NCI-H748 (cell line): ENCODE data around the gene SYF2.
"Not testable (repeated sequence)": the region's sequence is repeated elsewhere in the genome, so short reads cannot be mapped to it uniquely, and the experiment has no call there.

ENCODE experiments used
- DNase-seq: peaks from one replicate; lab custom pipeline; 2025; ENCODE audit not compliant: unreplicated experiment; lab: John Stamatoyannopoulos, UW

The SYF2 gene

DNA sequence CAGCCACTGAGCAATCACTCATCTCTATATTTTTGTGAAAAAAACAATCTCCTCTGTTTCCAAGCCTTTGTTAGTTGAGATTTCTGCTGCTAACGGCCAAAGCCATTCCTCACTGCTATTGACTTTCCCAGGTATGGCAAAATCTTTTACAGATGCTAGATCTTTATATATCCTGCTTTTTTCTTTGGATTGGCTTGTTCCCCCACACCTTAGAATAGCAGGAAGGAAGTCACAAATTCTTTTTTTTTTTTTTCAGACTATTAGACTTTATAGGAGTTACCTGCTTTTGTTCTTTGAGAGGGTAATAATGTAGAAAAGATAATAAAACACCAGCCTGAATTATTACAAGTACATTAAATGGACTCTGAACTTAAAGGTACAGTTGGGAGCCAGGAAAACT lies 24.2 kb downstream of the SYF2 start:
- no peak for DNase-seq

DNA sequence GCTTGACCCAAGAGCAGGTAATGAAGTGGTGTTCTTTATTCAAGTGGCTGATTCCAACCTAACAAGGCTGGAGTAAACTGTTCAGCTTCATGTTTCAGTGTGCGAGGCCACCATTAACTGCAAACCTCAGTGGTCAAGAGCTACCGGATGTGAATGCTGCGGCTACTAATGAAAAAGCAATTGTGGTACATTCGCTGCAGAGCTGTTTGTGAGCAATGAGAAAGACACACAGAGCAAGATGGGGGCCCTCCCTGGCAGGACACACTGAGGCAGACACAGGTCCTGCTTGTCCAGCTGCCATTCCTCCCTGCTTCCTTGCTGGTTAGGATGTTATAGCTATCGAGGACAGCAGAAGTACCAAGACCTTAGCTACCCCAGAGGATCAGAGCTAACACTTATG lies 26.1 kb downstream of the SYF2 start:
- no peak for DNase-seq

DNA sequence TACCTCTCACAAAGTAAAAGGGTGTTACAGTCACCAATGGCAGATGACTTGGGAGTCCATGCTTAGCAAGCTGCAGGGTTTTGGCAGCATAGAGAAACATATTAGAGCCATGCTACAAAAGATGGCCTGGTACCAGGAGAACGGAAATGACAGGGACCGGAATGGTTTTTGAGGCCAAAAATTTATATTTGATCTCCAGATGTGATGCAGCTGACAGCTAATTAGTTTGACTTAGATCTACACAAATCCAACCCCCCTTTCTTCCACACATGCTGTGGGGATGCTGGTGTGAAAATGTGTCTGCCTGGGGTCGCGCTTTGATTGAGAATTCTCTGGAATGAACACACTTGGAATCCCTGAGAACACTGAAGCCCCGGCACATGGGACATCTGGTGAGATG lies 26.5 kb downstream of the SYF2 start:
- DNase-seq: no peak

DNA sequence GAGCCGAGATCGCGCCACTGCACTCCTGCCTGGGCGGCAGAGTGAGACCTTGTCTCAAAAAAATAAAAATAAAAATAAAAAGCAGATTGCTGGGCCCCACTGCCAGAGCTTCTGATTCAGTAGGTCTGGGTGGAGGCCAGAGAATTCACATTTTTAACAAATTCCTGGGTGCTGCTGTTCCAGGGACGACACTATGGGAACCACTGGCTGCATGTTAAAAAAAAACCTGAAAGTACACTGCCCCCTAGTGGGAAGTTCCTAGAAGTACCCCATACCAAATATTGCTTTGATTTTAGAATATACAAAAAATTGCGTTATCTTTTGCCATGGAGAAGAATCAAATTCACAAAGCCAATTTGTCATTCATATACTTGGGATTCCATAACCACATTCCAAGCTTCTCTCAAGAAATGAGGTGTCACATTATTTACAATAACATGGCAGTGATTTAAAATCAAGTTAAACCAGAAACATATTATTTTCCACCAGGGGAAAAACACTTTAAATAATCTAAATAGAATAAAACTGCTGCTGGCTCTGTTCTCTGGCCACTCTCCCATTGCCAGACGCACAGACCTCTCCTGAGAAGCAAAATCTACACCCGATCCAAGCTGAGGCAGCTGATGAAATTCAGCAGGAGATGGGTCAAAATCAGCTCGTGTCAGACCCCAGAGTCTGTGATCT lies 27.4 kb downstream of the SYF2 start:
- DNase-seq: peak; percentile 25

DNA sequence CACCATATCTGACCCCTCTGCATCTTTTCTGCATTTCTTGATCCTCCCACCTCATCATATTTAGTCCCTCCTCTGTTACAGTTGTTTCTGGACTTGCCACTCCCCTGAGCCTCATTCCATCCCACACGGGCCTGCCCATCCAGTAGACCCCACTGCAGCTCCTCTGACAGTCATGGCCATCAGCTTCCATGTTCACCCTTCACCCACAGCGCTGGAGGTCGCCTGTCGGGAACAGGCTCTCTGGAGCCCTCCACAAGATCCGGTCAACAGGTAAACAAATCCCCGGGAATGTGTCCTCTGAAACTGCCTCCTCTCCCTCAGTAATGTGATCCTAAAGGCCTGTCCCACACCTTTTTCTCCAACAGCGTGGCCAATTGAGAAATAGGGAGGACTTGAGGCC lies 31.3 kb downstream of the SYF2 start:
- DNase-seq: no peak

DNA sequence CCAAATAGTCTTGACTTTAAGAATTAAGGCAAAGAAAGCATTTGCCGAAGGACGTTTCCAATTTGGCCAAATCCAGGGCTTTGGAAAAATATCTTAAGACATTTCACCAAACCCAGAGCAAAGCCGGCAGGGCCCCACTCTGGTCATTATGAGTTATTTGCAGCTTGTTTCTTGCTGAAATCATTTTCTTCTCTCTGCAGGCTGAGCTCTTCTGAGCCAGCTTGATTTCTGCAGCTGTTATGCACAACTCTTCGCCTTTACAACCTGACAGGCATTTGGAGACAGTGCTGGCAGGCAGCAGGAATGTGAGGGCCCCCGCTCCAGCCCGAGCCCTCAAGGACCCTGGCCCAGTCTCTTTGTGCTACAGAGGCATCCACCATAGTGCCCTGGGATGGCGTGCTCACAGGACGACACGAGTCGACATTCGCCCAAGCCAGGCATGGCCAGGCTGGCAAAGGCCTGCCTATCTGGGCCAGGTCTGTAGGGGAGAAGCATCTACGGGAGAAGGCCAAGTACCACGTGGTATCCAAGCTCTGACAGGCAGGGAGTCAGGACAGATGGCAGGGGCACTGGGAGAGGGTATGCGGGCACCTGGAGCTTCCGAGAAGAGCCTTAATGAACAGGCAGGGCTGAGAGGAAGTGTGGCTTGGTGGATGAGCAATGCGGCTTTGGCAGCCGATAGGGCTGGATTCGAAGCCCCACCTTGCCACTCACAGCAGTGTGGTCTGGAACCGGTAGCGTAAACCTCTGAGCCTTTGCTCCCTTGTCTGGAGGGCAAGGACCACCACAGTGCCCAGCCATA lies 32.3 kb downstream of the SYF2 start:
- no peak for DNase-seq

DNA sequence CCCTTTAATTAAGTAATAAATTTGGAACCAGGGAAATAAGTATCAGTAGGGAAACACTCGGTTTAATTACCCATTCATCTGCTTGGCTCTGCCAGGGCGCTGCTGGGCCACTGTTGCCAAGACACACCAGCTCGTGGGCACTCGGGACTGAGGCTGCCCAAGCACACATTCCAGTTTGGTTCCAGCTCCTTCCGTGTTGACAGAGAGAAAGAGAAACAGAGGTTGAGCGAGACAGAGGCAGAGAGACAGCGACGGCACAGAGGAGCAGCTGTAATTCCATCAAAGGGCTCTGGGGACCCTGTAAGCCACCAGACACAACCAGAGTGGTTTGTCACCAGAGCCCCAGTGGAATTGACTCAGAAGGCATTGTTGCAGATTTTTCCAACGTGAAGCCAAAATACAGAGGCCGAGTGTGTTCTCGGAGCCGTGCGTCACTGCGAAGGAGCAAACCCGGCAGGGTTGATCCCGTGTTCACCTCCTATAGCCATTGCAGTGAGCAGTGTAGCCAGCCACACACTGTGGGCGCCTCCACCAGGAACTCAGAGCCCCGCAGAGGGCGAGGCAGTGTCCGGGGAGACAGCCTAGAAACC lies 33.5 kb downstream of the SYF2 start:
- DNase-seq: no peak

DNA sequence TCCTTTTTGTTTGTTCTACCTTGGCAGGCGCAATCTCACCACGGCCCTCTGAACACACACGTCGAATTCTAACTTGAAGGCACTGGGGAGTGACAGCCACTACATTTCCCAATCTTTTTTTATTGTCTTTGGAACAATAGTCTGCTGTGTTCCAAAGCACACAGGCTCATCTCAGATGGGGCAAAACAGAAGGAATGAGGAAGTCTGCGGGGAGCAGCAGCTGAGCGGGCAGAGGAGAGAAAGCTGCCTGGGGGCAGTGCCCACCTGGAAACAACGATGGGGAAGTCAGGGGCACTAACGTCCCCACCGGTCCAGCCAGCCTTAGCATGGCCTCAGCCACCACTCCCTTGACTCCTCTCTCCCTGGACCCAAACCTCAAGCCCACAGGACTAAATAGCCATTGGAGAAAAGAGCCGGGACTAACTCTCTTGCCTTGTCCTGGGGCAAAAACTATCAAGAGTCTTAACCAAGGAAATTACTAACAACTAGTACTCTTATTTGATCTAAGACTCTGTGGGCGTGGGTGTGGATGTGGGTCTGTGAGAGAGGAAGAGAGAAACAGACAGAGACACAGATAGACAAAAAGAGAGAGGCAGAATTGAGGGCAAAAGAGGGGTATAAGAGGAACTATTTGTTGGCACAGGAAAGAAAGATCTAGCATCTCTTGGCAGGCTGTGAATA lies 34.2 kb downstream of the SYF2 start:
- no peak for DNase-seq

DNA sequence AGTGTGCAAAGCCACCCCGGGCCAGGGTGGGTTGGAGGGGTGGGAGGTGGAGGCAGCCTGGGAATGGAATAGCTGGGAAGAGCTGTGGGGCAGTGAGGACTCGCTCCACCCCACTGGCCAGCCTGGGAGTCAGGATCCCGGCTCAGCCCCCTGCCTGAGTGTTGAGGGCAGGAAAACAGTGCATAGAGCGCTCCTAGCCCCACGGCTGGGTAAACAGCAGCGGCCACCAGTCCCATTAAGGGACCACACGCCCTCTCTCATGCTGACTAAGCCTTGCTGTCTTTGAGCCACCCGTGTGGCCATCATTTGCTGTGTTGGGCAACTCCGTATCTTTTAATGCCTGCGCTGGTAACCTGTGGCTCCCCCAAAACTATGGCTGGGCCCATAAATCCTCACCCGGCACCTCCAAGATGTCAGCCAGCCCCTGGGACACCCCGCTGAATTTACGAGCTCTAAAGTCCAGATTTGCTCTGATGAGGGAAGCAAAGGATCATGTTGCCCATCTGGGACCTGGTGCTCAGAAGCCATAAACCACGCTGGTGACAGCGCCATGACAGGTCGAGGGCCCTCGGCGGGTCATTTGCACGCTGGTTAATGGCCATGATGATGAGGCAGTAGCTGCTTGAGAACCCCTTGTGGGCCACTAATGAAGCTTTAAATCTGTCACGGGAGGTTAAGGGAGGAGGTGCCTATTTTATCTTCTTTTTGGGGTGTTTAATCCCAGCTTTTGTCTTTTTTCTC lies 34.9 kb downstream of the SYF2 start:
- no peak for DNase-seq

DNA sequence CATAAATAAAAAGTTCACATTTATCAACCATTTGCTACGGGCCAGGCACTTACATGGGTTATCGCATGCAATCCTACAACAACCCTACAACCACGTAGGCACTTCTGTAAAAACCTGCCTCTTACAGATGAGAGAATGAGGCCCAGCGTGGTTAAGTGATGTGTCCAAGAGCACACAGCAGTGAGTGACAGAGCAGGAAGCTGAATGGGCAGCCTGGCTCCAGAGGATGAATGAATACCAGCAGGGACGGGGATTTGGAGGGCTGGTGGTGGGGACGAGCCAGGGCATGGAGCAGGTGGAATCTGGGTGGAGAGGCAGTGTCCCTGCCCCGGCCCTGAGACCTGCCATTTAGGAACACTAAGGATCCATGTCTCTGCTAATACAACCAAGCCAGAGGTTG lies 35.5 kb downstream of the SYF2 start:
- no peak for DNase-seq

DNA sequence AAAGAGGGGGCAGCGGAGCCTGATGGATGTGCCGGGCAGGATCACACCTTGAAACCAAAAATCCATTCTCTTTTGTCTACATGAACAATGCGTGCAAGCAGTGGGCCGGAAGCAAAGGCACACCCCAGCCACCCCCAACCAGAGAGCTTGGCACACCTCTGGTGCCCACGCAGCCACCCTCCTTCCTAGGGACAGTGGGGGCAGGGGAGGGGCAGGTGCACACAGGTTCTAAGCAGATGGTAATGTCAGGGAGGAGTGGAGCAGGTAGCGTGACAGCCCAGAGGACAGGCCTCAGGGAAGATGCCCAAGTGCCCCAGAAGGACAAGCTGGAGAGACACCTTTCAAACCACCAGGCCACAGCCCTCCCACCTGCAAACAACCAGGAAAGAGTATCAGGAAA lies 36.5 kb downstream of the SYF2 start:
- DNase-seq: no peak

DNA sequence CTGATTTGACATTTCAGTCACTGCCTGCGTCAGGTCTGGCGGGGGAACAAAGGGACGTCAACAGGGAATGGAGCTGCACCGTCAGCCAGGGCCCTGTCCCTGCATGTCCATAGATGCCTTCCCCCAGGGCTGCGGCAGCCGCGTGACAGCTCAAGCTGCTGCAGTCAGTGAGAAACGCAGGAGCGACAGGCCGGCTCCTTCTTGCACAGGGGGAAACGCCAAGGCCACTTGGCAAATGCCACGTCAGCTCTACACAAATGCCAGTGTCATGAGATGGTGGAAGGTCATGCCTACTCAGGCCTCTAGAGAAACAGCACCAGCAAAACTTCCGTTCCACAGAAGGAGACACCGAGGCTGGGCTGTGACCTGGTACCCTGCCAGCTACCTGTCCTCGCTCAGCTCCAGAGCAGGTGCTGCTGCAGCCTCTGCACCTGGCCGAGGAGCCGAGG lies 37.7 kb downstream of the SYF2 start:
- no peak for DNase-seq

DNA sequence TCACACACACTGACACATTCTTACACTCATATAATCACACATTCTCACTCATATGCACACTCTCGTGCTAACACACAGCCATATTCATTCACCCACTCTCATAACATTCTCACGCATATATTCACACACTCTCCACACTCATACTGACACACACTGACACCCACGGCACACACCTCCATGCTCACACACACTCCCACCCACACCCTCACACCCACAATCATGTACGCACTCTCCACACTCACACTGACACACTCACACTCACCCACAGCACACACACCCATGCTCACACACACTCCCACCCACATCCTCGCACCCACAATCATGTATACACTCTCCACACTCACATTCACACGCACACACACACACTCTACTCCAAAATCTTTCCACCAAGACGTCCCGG lies 38.2 kb downstream of the SYF2 start:
- no peak for DNase-seq

DNA sequence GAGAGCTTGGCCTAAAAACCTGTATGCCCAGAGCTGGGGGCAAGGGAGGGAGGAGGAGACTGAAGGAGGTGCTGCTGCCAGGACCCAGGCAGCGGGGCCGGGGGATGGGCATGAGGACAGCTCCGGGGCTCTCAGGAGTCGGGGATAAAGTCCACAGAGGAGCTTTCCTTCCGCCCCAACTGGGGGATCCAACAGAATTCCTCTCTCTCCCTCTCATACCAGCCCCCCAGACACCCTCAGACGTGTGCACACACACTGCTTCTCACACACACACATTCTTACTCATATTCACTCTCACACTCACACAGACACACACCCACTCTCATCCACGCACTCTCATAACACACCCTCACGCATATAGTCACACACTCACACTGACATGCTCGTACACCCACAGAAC lies 39.1 kb downstream of the SYF2 start:
- DNase-seq: no peak

DNA sequence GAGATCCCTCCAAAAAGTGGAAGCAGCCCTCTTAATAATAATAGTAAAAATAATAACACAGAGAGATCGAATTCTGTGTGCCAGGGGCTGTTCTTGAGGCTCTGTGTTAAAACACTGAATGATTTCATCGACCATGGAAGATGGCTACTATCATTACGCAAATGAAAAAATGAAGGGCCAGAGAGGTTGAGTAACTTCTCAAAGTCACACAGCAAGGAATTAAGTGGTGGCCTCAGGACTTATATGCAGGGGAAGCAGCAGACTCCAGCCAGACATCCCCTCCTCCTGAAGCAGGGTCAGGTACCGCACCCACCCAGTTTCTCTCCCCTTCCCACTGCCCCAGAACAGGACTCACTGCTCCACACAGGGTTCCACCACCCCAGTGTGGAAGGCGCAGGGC lies 40.1 kb downstream of the SYF2 start:
- no peak for DNase-seq

DNA sequence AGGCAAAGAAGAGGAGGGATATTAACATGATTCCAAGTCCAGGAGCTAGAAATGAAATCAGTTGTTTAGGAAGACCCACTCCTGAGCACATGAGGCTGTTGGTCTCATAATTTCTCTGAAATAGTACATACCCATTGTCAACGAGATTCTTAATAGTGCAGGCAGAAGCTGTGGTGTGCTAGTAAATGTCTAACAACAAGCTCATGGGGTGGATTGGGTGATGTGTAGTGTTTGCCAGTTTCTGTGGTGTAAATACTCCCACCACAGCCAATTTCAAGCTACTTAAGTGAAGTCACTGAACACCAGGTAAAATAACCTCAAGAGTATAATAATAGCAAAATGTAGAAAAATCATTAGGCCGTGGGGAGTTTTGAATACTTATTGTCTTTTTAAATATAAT lies 42.0 kb downstream of the SYF2 start:
- no peak for DNase-seq

DNA sequence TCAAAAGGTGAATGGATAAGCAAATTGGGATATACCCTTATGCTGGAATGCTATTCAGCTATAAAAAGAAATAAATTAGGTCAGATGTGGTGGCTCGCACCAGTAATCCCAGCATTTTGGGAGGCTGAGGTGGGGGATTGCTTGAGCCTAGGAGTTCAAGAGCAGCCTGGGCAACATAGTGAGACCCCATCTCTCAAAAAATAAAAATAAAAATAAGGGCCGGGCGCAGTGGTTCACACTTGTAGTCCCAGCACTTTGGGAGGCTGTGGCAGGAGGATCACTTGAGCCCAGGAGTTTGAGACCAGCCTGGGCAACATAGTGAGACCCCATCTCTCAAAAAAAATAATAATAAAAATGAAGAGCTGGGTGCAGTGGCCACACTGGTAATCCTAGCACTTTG lies 44.4 kb downstream of the SYF2 start:
- DNase-seq: not testable (repeated sequence)

DNA sequence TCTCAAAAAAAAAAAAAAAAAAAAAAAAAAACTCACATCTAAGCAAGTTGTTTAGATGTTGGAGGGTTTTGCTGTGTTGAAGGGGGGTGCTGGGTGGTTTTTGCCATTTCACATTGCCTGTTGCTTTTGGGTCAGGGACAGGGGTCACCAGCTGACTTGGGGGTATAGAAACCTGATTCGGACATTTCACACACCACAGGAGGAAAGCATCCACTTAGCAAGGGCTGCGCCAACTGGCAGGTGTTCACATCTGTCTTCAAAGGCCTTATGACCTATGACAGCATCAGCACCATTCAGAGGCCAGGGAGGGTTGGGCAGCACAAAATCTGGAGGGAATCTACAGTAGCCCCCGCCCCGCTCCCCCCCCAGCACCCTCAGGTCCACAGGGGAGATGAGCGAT lies 45.2 kb downstream of the SYF2 start:
- no peak for DNase-seq

DNA sequence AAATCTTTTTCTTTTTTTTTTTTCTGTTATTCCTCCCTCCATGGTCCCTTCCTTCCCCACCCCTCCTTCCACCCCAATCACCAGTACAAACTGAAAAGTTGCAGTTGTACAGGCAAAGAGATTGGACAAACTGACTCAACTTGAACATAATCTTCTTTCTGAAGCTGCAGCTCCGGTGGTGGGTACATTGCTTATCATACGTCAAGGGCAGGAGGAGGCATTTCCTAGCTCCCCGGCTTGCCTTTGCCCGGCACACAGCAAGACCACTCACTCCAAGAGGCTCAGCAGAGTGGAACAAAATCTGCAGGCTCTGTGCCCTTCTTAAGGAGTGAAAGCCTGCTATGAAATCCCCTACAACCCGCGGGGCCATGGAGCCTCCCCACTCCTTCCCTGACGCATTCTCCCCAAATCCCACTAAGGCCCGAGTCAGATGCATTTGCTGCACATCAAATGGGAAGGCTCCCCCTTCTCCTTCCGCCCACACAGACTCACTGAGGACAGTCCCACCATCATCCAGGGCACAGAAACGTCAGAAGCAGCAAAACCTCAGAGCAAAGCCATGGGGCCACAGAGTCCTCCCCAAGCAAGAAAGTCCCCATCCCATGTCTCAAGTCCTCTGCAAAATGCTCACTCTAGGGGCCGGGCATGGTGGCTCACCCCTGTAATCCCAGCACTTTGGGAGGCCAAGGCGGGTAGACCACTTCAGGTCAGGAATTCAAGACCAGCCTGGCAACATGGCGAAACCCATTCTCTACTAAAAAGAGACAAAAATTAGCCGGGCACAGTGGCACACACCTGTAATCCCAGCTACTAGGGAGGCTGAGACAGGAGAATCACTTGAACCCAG lies 45.9 kb downstream of the SYF2 start:
- no peak for DNase-seq
